ENCODE measurements around the gene DTYMK.

Gene DTYMK

DNA sequence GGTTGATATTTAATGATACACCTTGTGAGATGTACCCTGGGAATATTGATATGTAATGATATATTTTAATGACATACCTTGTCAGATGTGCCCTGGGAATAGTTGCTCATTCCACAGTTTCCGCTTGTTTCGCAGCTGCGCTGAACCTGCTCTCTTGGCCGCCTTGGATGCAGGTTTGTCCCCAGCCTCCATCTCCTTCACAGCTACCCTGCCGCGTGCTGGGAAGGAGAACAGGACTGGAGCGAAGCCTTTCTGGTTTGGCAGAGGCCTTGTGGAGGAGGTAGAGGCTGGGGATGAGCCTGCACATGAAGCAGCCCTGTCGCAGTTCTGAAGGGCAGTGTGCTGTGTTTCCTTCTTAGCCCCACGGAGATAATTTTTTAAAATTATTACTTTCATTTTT is 34.5 kb downstream of the DTYMK start:
- H3K9me3 Mint-ChIP-seq, result no peaks in the 10 kb centered on the region
- no peak overlapping the region for H3K27ac Mint-ChIP-seq
- DNase-seq (ENCODE audit: low spot score in 2 of 2) (no peak), ATAC-seq (no peak)
- peaks cover 7% of the 10 kb centered on the region for H3K4me1 Mint-ChIP-seq
- H3K36me3 Mint-ChIP-seq, result peaks cover 63% of the 10 kb centered on the region
- H3K4me3 Mint-ChIP-seq, result no peak overlapping the region

DNA sequence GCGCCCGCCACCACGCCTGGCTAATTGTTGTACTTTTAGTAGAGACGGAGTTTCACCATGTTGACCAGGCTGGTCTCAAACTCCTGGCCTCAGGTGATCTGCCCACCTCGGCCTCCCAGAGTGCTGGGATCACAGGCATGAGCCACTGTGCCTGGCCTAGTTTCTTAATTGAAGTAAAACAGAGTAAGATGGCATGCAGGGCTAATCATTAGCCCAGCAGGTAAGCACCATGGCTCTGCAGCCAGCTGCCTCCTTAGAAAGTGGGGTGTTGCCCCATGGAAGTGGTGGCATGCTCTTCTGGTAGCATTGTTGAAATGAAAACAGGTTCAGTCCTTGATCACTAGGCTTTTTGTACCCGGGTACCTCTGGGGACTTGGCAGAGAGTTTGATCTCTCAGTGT is 36.7 kb downstream of the DTYMK start:
- Mint-ChIP-seq H3K27ac (peak overlapping the region; percentile 77), H3K36me3 (peaks cover 49% of the 10 kb centered on the region), H3K4me1 (peaks cover 5% of the 10 kb centered on the region), H3K9me3 (no peaks in the 10 kb centered on the region), H3K4me3 (no peak overlapping the region)
- DNase-seq (ENCODE audit: low spot score in 2 of 2) (no peak), ATAC-seq (no peak)

DNA sequence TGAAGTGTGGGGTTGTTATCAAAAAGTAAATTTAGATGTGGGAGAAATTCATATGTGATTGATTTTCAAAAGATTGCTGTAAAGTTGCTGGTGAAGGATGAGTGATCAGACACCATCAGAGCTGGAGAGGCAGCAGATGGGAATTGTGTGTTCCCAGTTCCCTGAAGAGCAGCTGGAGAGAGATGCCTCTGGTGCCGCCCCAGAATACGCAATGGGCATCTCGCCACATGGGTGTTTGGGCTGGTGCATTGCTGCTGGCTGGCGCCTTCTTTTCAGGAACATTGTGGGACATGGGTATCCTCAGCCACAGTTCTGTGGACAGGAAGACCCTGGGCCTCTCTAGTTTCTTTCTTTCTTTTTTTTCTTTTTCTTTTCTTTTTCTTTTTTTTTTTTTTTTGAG is 37.2 kb downstream of the DTYMK start:
- Mint-ChIP-seq H3K9me3 (no peaks in the 10 kb centered on the region), H3K4me1 (peaks cover 5% of the 10 kb centered on the region), H3K4me3 (no peak overlapping the region), H3K36me3 (peaks cover 49% of the 10 kb centered on the region), H3K27ac (peak overlapping the region; percentile 77)
- no peak for DNase-seq (ENCODE audit: low spot score in 2 of 2)
- no peak for ATAC-seq

DNA sequence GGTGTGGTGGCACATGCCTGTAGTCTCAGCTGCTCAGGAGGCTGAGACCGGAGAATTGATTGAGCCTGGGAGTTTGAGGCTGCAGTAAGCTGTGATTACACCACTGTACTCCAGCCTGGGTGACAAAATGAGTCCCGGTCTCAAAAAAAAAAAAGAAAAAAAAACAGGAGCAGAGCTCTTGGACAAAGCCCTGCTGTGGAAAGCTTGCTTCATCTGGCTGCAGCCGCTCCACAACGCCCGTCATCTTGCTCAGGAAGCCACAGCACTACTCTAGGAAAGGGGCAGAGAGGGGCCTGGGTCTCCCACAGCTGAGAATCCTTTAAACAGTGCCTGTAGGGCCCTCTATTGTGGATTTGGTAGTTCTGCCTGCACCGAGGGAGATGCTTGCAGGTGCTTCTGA is 38.2 kb downstream of the DTYMK start:
- Mint-ChIP-seq H3K36me3 (peaks cover 47% of the 10 kb centered on the region), H3K9me3 (no peaks in the 10 kb centered on the region), H3K4me3 (no peak overlapping the region), H3K27ac (peak overlapping the region; percentile 77), H3K4me1 (peaks cover 5% of the 10 kb centered on the region)
- ATAC-seq (no peak), DNase-seq (ENCODE audit: low spot score in 2 of 2) (no peak)

DNA sequence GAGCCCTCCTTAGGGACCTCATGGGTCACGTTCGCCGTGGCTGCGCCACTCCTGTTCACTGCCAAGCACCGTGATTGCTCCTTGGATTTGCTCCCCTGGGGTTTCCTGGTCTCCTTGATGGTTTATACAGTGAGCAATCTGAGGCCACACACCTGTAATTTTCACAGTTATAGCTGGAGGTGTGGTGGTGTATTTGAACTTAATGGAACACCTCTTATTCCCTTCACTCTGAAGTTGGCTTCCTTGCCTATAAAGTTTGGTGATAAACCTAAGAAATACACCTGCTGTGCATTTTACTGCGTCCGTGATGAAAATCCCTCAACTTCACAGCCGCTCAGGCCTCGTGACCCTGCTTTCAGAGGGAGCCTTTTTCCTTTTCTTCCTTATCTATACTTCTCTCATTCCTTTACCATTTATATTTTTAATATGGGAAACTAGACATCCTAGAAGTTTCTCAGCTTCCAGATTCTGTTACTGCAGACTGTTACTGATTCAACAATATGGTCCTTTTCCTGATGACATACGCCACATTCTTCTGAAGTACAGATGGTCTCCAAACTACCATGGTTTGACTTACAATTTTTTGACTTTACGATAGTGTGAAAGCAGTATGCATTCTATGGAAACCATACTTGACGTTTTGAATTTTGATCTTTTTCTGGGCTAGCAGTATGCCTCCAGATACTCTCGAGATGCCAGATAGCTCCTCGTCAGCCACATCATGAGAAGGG is 40.5 kb downstream of the DTYMK start:
- ATAC-seq (no peak), DNase-seq (ENCODE audit: low spot score in 2 of 2) (no peak)
- H3K4me1 Mint-ChIP-seq, result peaks cover 18% of the 10 kb centered on the region
- H3K4me3 Mint-ChIP-seq, result no peak overlapping the region
- peak overlapping the region; percentile 35 for H3K27ac Mint-ChIP-seq
- peaks cover 30% of the 10 kb centered on the region for H3K36me3 Mint-ChIP-seq
- no peaks in the 10 kb centered on the region for H3K9me3 Mint-ChIP-seq

DNA sequence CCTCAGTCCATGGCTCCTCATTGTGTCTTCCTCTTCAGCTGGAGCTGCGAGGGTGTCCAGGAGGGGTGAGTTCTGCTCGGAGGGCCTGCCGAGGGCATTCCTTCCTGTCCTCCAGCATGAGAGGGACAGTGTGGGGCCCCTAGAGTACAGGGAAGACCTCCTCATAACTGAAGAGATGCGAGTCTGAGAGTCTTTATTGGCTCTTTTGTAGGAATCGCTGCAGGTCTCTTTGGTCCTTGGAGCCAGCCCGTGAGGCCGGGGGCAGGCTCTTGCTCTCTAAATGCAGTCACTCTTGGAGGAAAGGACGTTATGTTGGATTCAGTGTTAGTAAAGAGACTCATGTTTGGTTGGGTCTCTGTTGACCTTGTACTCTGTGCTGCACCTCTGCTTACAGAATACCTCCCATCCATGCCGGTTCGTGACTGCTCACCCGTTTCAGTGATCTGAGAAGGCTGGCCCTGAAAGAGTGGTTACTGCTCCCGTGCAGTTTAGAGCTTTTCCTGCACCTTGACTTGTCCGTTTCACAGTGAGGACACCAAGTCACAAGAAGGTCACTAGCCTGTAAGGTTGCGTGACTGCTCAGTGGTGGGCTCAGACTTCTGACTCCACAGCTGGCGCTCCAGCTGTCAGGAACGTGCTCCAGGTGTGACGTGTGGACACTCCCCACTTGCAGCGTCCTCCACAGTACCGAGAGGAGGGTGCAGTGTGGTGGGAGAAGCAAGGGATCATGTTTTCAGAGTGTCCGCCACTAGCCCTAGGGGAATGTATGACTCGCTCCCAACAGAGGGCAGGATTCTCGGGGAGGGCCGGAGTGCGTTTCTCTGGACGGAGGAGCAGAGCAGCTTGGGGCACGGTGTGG is 41.3 kb downstream of the DTYMK start:
- H3K9me3 Mint-ChIP-seq, result no peaks in the 10 kb centered on the region
- ATAC-seq, result no peak
- no peak overlapping the region for H3K4me3 Mint-ChIP-seq
- H3K4me1 Mint-ChIP-seq, result peaks cover 26% of the 10 kb centered on the region
- H3K27ac Mint-ChIP-seq, result peak overlapping the region; percentile 17
- H3K36me3 Mint-ChIP-seq, result peaks cover 30% of the 10 kb centered on the region
- no peak for DNase-seq (ENCODE audit: low spot score in 2 of 2)

DNA sequence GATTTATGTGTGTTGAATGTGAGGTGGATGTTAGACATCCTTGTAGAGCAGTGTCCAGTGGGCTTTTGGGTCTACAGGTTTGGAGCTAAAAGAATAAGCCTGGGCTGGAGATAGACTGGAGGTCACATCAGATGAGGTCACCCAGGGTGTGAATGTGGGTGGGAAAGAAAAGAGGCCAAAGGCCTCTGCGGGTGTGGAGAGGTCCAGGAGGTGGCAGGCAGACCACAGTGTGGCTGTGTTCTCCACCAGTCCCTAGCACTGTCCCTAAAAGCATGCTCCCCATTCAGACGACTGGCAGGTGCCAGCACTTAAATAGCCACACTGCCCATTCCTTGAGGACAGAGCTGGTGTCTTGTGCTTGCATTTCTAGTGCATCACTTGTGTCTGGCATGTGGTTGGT is 45.0 kb downstream of the DTYMK start:
- no peak overlapping the region for H3K27ac Mint-ChIP-seq
- DNase-seq (ENCODE audit: low spot score in 2 of 2), result no peak
- H3K36me3 Mint-ChIP-seq, result peaks cover 31% of the 10 kb centered on the region
- no peaks in the 10 kb centered on the region for H3K9me3 Mint-ChIP-seq
- H3K4me1 Mint-ChIP-seq, result peaks cover 50% of the 10 kb centered on the region
- peak overlapping the region; percentile 2 for H3K4me3 Mint-ChIP-seq
- ATAC-seq, result no peak

DNA sequence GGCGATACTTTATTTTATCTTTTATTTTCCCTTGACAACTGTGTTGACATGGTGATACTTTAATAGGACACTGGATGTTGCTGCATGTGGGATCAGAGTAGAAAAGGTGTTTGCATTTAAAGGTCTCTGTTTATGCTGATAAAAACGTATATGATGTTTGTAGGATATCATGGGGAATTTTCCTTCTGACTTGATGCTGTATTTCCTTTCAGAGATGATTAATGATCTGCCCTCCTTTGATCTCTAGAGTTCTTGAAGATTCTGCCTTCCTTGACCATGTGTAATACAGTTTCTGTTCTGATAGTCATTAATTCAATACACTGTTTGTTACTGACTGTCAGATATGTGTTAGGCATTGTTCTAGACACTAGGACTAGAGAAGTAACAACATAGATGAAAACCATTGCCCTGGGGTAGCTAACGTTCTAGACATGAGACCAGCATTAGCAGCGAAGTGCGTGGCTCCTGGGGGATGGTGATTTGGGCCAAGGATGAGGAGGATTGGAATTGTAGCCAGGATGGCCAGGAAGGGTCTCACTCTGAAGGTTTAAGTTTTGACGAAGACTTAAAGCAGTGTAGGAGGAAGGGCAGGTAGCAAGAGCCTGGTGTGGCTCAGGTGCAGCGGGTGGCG is 46.3 kb downstream of the DTYMK start:
- DNase-seq (ENCODE audit: low spot score in 2 of 2) (no peak), ATAC-seq (no peak)
- Mint-ChIP-seq H3K4me3 (peak overlapping the region; percentile 2), H3K9me3 (no peaks in the 10 kb centered on the region), H3K36me3 (peaks cover 34% of the 10 kb centered on the region), H3K27ac (peak overlapping the region; percentile 32), H3K4me1 (peaks cover 51% of the 10 kb centered on the region)

DNA sequence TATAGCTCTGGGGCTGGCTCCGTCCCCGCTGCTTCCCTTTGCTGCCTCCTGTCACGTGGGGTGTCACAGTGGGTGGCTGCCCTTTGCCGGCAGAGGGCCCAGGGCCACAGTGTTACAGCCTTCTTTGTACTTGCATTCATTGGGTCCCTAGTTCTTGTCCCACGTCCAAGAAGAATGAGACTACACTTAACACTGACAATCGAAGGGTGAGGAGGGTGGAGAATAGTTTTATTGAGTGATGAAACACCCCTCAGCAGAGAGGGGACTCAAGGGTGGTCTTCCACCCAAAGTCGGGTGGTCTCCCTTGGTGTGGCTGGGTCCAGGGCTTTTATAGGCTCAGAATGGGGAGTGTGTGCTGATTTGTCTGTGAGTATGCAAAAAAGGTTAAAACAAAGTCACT is 47.2 kb downstream of the DTYMK start:
- H3K4me3 Mint-ChIP-seq, result peak overlapping the region; percentile 78
- ATAC-seq, result no peak
- H3K27ac Mint-ChIP-seq, result no peak overlapping the region
- H3K9me3 Mint-ChIP-seq, result no peaks in the 10 kb centered on the region
- H3K36me3 Mint-ChIP-seq, result peaks cover 31% of the 10 kb centered on the region
- H3K4me1 Mint-ChIP-seq, result peaks cover 51% of the 10 kb centered on the region
- no peak for DNase-seq (ENCODE audit: low spot score in 2 of 2)

DNA sequence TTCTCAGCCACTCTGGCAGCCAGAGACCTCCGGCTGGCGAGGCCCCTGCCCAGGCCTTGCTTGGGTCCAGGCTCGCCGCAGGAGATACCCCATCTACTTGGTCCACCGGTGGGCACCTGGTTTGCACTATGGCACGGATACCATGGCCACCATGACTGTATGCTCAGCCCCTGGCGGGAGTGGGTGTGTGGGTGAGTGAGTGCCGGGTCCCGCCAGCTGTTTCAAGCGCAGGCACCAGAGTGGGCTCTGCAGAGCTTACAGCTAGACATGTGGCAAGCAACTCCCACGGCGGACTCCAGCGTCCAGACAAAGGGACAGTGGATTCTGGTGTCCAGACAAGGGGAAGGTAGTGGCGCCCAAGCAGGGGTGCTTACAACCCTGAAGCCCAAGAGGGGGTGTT is 47.7 kb downstream of the DTYMK start:
- Mint-ChIP-seq H3K27ac (peak overlapping the region; percentile 76), H3K36me3 (peaks cover 31% of the 10 kb centered on the region), H3K9me3 (no peaks in the 10 kb centered on the region), H3K4me3 (peak overlapping the region; percentile 78), H3K4me1 (peaks cover 51% of the 10 kb centered on the region)
- ATAC-seq (no peak), DNase-seq (ENCODE audit: low spot score in 2 of 2) (no peak)

DNA sequence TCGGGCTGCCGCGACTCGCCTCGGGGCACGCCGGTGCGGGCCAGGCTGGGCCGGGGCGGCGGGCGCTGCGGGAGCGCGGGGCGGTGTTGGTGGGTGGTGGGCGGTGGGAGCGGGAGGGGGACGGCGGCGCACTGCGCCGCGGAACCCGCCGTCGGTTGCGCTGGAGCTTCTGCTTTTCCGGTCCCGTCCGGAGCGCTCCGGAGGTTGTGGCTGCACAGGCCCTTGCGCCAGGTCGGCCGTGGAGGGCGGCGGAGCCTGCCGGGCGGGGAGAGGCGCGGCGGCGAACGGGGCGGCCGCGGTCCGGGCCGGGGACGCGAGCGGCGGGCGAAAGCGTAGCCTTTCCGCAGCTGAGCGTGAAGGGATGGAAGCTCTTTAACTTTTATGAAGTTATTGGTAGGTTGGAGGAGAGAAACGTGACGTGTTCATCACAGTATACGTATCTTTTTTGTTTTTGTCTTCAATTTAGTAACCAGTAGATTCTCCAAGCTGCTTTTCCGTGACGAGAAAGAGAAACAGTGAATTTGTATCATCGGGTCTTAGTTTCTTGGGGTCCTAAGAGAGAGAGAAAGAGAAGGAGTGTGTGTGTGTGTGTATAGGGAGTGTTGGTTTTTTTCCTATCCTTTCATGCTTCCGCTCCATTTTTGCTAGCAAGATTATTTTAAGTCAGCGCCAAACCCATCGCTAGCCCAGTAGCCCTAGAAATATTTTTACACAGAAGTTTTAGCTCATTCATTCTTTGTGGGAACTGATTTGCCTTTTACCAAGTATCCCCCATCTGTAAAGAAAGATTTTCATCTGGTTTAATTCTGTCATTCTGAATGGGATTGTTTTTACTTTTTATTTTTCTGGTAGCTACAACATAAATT is 48.6 kb downstream of the DTYMK start:
- DNase-seq (ENCODE audit: low spot score in 2 of 2) (no peak), ATAC-seq (peak; percentile 44)
- H3K9me3 Mint-ChIP-seq, result no peaks in the 10 kb centered on the region

DNA sequence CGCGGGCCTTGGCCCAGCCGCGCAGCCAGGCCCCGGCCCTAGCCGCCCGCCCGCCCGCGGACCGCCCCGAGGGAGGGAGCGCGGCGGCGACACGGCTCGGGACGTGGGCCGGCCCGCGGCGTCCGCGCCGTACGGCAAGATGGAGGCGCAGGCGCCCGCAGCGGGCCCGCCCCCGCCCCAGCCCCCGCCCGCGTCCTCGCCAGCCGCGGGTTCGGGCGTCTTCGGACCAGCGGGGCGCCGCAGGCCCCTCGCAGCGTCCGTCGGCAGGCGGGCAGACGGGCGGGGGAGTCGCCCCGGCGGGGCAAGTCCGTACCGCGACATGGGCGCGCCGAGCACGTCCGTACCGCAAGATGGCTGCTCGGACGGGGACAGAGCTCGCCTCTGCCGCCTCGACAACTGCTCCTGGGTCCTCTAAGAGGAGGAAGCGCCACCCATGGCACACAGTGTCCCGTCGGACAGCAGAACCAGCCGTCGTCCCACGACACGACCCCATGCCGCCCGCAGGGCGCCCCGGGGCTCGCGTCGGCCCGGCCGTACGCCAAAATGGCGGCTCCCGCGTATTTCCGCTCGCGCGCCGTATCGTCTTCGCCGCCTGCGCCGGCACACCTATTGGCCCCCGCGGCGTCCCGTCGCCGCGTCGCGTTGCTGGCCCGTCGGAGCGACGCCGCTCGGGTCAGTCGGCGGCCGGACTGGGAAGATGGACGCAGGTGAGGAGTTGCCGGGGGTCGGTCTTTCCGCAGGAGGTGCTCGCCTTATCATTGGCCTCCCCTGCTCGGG is 49.4 kb downstream of the DTYMK start, which contains the start of the genes ATG4B and THAP4:
Gene ATG4B, plus strand, starts transcription at position 676 of the 777 bp plus-strand sequence. Its CDS starts 22 bp downstream, at position 698.
Gene THAP4, minus strand, starts transcription at position 141 of the 777 bp plus-strand sequence. CDS start 141 bp downstream, outside the sequence.
- Mint-ChIP-seq H3K9me3 (no peaks in the 10 kb centered on the region), H3K4me1 (peaks cover 56% of the 10 kb centered on the region), H3K4me3 (peak within 1 kb of the TSS; percentile 78), H3K27ac (peak within 1 kb of the TSS; percentile 76), H3K36me3 (peaks cover 38% of the 10 kb centered on the region)
- peak; percentile 75 to 88 for DNase-seq (ENCODE audit: low spot score in 2 of 2)
- peak; percentile 82 for ATAC-seq

More for the DNA sequence above, 48.6 kb downstream of the DTYMK start:
- peaks cover 33% of the 10 kb centered on the region for H3K36me3 Mint-ChIP-seq
- H3K4me1 Mint-ChIP-seq, result peaks cover 52% of the 10 kb centered on the region
- peak overlapping the region; percentile 76 for H3K27ac Mint-ChIP-seq
- peak overlapping the region; percentile 78 for H3K4me3 Mint-ChIP-seq

DNA sequence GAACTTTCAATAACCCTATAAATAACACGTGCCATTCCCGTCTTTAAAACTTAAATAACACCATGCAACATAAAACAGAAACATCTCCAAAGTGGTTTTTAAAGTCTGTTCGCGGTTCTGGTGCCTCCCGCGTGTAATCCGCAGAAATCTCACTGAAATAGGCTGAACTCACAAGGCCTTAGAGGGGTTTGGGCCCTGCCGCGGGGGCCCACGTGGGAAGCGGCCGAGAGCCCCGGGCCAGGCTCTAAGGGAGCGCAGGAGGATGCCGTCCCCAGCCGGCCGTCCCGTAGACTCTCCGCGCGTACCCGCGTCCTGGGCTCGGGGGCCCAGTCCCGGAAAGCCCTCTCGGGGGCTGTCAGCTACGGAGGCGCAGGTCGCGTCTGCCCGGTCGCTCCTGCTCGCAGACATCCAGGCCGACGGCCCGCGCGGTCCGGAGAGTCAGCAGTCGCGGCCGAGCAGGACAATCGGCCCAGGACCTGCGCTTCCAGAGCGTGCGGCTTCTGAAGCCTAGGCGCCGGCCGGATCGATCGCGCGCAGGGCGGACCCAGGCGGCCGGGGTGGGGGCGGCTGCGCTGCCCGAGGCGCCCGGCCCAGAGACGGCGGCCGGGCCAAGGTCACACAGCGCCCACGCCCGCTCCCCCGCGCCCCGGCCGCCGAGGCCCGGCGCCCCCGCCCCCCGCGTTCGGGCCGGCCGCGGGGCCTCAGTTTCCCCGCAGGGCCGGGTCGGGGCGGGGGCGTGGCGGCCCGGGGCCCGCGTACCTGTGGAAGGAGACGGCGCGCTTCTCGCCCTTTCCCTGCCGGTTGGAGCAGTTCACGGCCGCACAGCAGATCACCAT is 50.2 kb downstream of the DTYMK start:
- H3K36me3 Mint-ChIP-seq, result peaks cover 46% of the 10 kb centered on the region
- H3K9me3 Mint-ChIP-seq, result no peaks in the 10 kb centered on the region
- DNase-seq (ENCODE audit: low spot score in 2 of 2), result peak; percentile 26 to 81
- H3K4me3 Mint-ChIP-seq, result peak overlapping the region; percentile 78
- peak; percentile 65 for ATAC-seq
- H3K27ac Mint-ChIP-seq, result peak overlapping the region; percentile 71
- peaks cover 48% of the 10 kb centered on the region for H3K4me1 Mint-ChIP-seq

Data from stimulated activated effector memory CD8-positive, alpha-beta T cell treated with anti-CD3 and anti-CD28 coated beads, Interleukin-12 subunit alpha, Interleukin-12 subunit beta, amount 100 ng/mL, for 72 hours (primary cell).